Calu3 (cell line): ENCODE results near the gene FRK. TPM values are rescaled to one million over a fixed set of nuclear protein-coding genes. Genes with fewer than 3 reads are reported as not detected.

Experiments
- BruUV-seq: library from RNA; stranded (reverse); fragments of 400-500 nt; replicated peaks from 2 replicates; lab custom pipeline; 2021; lab: Mats Ljungman, UMichigan
- CTCF ChIA-PET: fragments of 300-600 bp; sonication (Branson Sonifier 250); formaldehyde crosslinking; loops from one replicate; lab custom pipeline; 2022; ENCODE audit warnings: antibody characterized with exemption; lab: Charles Lee
- DNase-seq: peaks from one replicate; pipeline ENCODE4 v3.0.0; 2022
- H3K27ac Mint-ChIP-seq: one replicate; pipeline ENCODE4 v1.8.0; 2022; ENCODE audit warnings: mixed read lengths; ENCODE audit not compliant: unreplicated experiment
- H3K27me3 Mint-ChIP-seq: one replicate; pipeline ENCODE4 v1.8.0; 2022; ENCODE audit warnings: mixed read lengths; ENCODE audit not compliant: unreplicated experiment
- H3K36me3 Mint-ChIP-seq: one replicate; pipeline ENCODE4 v1.8.0; 2022; ENCODE audit warnings: mild to moderate bottlenecking, moderate library complexity, mixed read lengths; ENCODE audit not compliant: insufficient read depth, unreplicated experiment
- H3K4me1 Mint-ChIP-seq: one replicate; pipeline ENCODE4 v1.8.0; 2022; ENCODE audit warnings: mild to moderate bottlenecking, low read depth, mixed read lengths; ENCODE audit not compliant: unreplicated experiment
- H3K4me3 Mint-ChIP-seq: one replicate; pipeline ENCODE4 v1.8.0; 2022; ENCODE audit warnings: mild to moderate bottlenecking, low read depth, moderate library complexity, mixed read lengths; ENCODE audit not compliant: unreplicated experiment
- H3K9me3 Mint-ChIP-seq: one replicate; pipeline ENCODE4 v1.8.0; 2022; ENCODE audit warnings: low read depth, mixed read lengths; ENCODE audit not compliant: unreplicated experiment
- CTCF ChIP-seq: fragments of 200-600 bp; IDR thresholded peaks from one replicate; pipeline ENCODE4 v1.8.0; 2022; ENCODE audit warnings: antibody characterized with exemption; ENCODE audit not compliant: unreplicated experiment
- intact Hi-C: fragments of 100-400 bp; cut with micrococcal nuclease; formaldehyde crosslinking; loops from one replicate; pipeline ENCODE4 v1.10.0; 2022; ENCODE audit not compliant: unreplicated experiment
- total RNA-seq: library from RNA; stranded (reverse); gene quantifications from 2 replicates; pipeline ENCODE4 v1.2.3, GENCODE V29; 2022

The FRK gene
- total RNA-seq, 1 experiment from 2014 or later, result 21.2 TPM

GRCh38 chr6:115905471-115905870, 155.2 kb downstream of the FRK start:
- no TSS peak for BruUV-seq
- CTCF ChIA-PET, result interaction anchor here (0.7 kb wide), 1 partner anchor 586 kb away, joined by 5 read pairs; no protein-coding TSS in a partner anchor
- no peak overlapping the region for H3K27ac Mint-ChIP-seq

DNA sequence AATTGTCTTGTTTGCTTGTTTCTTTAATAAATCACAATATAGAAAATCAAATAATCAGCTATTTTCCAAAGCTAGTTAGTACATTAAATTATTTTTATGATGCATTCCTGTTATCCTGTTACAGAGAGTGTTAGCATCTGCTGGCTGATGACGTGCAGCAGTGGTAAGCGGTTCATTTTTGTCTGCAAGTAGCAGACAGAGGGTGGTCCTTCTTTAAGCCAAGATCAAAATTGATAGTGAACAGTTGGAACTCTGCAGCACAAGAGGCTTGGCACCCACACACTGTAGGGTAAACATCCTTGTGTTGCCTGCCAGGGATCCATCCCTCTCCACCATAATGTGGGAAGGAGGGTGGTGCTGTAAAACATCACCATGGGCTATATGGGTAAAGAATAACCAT, 158.3 kb downstream of the FRK start:
- H3K4me1 Mint-ChIP-seq, result no peaks in the 10 kb centered on the region
- no peaks in the 10 kb centered on the region for H3K9me3 Mint-ChIP-seq
- CTCF ChIA-PET, result no interaction called here
- no peaks in the 10 kb centered on the region for H3K27me3 Mint-ChIP-seq
- H3K27ac Mint-ChIP-seq, result no peak overlapping the region
- intact Hi-C loops, result no loop called here
- H3K4me3 Mint-ChIP-seq, result no peak overlapping the region
- BruUV-seq, result no TSS peak
- H3K36me3 Mint-ChIP-seq, result no peaks in the 10 kb centered on the region
- DNase-seq, result no peak
- TF ChIP-seq CTCF, result no peak

More at GRCh38 chr6:115905471-115905870, 155.2 kb downstream of the FRK start:
- Mint-ChIP-seq H3K9me3 (no peaks in the 10 kb centered on the region), H3K4me3 (no peak overlapping the region), H3K4me1 (no peaks in the 10 kb centered on the region), H3K27me3 (no peaks in the 10 kb centered on the region), H3K36me3 (no peaks in the 10 kb centered on the region)
- intact Hi-C loops, result no loop called here
- no peak for TF ChIP-seq CTCF
- no peak for DNase-seq

GRCh38 chr6:115901896-115902295, 158.8 kb downstream of the FRK start:
- CTCF ChIA-PET, result no interaction called here
- H3K9me3 Mint-ChIP-seq, result no peaks in the 10 kb centered on the region
- TF ChIP-seq CTCF, result no peak
- intact Hi-C loops, result no loop called here
- no TSS peak for BruUV-seq
- no peak overlapping the region for H3K4me3 Mint-ChIP-seq
- H3K36me3 Mint-ChIP-seq, result no peaks in the 10 kb centered on the region
- no peak overlapping the region for H3K27ac Mint-ChIP-seq
- DNase-seq, result no peak
- no peaks in the 10 kb centered on the region for H3K27me3 Mint-ChIP-seq
- H3K4me1 Mint-ChIP-seq, result no peaks in the 10 kb centered on the region

DNA sequence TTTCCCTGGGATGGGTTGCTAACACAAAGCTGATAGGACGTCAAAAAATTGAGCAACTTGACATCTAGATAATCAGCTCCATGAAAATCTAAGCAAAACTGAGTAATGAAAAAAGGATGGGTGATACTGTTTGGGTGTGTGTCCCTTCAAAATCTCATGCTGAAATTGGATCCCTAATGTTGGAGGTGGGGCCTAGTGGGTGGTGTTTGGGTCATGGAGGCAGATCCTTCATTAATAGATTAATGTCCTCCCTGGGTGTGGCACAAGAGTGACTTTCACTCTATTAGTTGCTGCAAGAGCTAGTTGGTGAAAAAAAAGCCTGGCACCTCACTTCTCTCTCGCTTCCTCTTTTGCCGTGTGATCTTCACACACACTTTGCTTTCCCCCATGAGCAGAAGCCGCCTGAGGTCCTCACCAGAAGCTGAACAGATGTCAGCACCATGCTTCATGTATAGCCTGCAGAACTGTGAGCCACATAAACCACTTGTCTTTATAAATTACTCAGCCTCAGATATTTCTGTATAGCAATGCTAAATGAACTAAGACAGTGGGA, 160.9 kb downstream of the FRK start:
- Mint-ChIP-seq H3K4me3 (no peak overlapping the region), H3K27ac (no peak overlapping the region), H3K4me1 (no peaks in the 10 kb centered on the region), H3K9me3 (no peaks in the 10 kb centered on the region), H3K36me3 (no peaks in the 10 kb centered on the region), H3K27me3 (no peaks in the 10 kb centered on the region)
- TF ChIP-seq CTCF, result no peak
- CTCF ChIA-PET, result interaction anchor here (0.5 kb wide), 1 partner anchor 282 kb away, joined by 4 read pairs; no protein-coding TSS in a partner anchor
- no TSS peak for BruUV-seq
- intact Hi-C loops, result loop anchor here (10.0 kb wide), 3 partner anchors 255 to 1805 kb away; no protein-coding TSS in a partner anchor
- no peak for DNase-seq
